ENCODE data around the gene TAF15.
A peak's percentile ranks its signal among the peaks of the same experiment; 100 is the strongest.

Gene TAF15

GRCh38 chr17:35847633-35848373 is 38.5 kb downstream of the TAF15 start:
- Histone ChIP-seq H2AFZ (ENCODE audit: low read length) (no peak overlapping the region), H3K4me1 (ENCODE audit: insufficient read depth, low read length, poor library complexity, severe bottlenecking) (no peaks in the 10 kb centered on the region), H3K4me2 (ENCODE audit: low read depth, low read length, poor library complexity, severe bottlenecking) (no peak overlapping the region), H3F3A (ENCODE audit: low read depth) (no peaks in the 10 kb centered on the region), H3K9me2 (replicated peaks; ENCODE audit: low read depth, low read length) (no peaks in the 10 kb centered on the region), H3K9me3 (ENCODE audit: insufficient read depth, low read depth, low read length) (no peaks in the 10 kb centered on the region), H3K27me3 (ENCODE audit: insufficient read depth, low read length, poor library complexity, severe bottlenecking) (no peaks in the 10 kb centered on the region), H3K36me3 (ENCODE audit: insufficient read depth, low read length) (peaks cover 68% of the 10 kb centered on the region), H4K20me1 (ENCODE audit: insufficient read depth, low read length, poor library complexity, severe bottlenecking) (no peaks in the 10 kb centered on the region), H3K4me3 (ENCODE audit: low read length, poor library complexity, severe bottlenecking) (no peak overlapping the region), H3K9ac (ENCODE audit: low read depth, low read length, poor library complexity, severe bottlenecking) (no peak overlapping the region), H3K79me2 (ENCODE audit: insufficient read depth, low read length) (no peaks in the 10 kb centered on the region)
- no peak for TF ChIP-seq EZH2phosphoT487 (IDR thresholded peaks at IDR 0.05; ENCODE audit: borderline replicate concordance)
- TF ChIP-seq CTCF (conservative IDR thresholded peaks at IDR 0.05; ENCODE audit: low read length): no peak

DNA sequence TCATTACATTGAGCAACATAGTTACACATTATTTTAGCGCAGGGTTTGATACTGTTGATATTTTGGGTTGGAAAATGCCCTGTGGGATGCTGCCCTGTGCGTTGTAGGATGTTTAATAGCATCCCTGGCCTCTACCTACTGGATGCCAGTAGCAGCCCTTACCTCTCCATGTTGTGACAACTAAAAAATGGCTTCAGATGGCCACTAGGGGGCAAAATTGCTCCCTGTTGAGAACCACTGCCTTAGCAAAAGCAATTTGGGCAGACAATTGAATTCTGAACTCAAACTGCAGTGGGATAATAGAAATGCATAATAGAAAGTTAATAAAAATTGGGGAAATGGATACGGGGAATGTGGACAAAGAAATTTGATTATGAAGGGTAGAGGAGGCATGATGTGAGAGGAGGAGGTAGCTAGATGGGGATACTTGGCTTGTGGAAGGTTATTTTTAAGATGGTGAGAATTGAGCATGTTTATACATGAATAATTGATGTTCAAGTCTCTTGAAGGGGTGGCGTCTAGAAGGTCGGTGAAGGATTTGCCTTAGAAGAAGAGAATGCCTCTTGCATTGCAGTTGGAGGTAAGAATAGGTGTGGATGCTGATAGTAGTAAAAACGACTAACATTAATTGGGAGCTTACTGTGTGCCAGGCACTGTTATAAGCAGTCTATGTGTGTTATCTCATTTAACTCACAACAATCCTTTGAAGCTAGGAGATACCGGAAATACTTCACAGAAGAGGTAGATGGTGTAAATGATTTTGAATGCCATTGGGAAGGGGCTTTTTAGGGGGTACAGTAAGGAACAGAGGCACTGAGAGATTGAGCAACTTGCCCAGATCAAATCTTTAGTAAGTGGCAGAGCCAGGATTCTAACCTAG is 40.4 kb downstream of the TAF15 start:
- H2AFZ ChIP-seq (ENCODE audit: low read length): no peak overlapping the region
- no peaks in the 10 kb centered on the region for H3F3A ChIP-seq (ENCODE audit: low read depth)
- no peaks in the 10 kb centered on the region for H3K4me1 ChIP-seq (ENCODE audit: insufficient read depth, low read length, poor library complexity, severe bottlenecking)
- no peak overlapping the region for H3K4me2 ChIP-seq (ENCODE audit: low read depth, low read length, poor library complexity, severe bottlenecking)
- no peaks in the 10 kb centered on the region for H3K79me2 ChIP-seq (ENCODE audit: insufficient read depth, low read length)
- peaks cover 50% of the 10 kb centered on the region; the same call in 1 of the 2 replicates for H3K36me3 ChIP-seq (ENCODE audit: insufficient read depth, low read length)
- no peak overlapping the region for H3K9ac ChIP-seq (ENCODE audit: low read depth, low read length, poor library complexity, severe bottlenecking)
- no peaks in the 10 kb centered on the region for H3K9me3 ChIP-seq (ENCODE audit: insufficient read depth, low read depth, low read length)
- no peaks in the 10 kb centered on the region for H3K27me3 ChIP-seq (ENCODE audit: insufficient read depth, low read length, poor library complexity, severe bottlenecking)
- H3K4me3 ChIP-seq (ENCODE audit: low read length, poor library complexity, severe bottlenecking): no peak overlapping the region
- no peaks in the 10 kb centered on the region for H4K20me1 ChIP-seq (ENCODE audit: insufficient read depth, low read length, poor library complexity, severe bottlenecking)
- TF ChIP-seq EZH2phosphoT487 (IDR thresholded peaks at IDR 0.05; ENCODE audit: borderline replicate concordance) (no peak), CTCF (conservative IDR thresholded peaks at IDR 0.05; ENCODE audit: low read length) (peak; percentile 96)
- H3K9me2 ChIP-seq (replicated peaks; ENCODE audit: low read depth, low read length): no peaks in the 10 kb centered on the region

DNA sequence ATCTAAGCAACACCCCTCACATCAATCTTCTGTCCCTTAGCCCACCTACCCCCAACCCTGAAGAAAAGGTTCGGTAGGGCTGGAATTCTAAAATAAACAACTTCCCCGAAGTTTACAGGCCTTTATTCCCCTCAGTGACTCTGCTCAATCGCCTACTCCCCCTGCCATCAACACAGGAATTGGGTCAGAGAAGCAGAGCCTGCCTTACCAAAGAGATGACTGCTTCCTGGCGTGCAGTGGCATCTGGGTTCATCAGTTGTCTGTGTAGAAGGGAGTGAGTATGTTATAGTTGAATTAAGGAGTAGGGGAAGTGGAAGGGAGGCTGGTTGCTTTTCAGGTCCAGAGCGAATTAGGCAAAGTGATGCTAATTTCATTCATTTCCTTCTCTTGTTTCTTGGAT is 46.7 kb downstream of the TAF15 start:
- no peaks in the 10 kb centered on the region for H3K9me3 ChIP-seq (ENCODE audit: insufficient read depth, low read depth, low read length)
- TF ChIP-seq CTCF (conservative IDR thresholded peaks at IDR 0.05; ENCODE audit: low read length): no peak
- TF ChIP-seq EZH2phosphoT487 (IDR thresholded peaks at IDR 0.05; ENCODE audit: borderline replicate concordance): no peak
- H3K4me2 ChIP-seq (ENCODE audit: low read depth, low read length, poor library complexity, severe bottlenecking): no peak overlapping the region
- no peaks in the 10 kb centered on the region for H3K9me2 ChIP-seq (replicated peaks; ENCODE audit: low read depth, low read length)
- no peaks in the 10 kb centered on the region for H3K79me2 ChIP-seq (ENCODE audit: insufficient read depth, low read length)
- H3K4me1 ChIP-seq (ENCODE audit: insufficient read depth, low read length, poor library complexity, severe bottlenecking): no peaks in the 10 kb centered on the region
- no peaks in the 10 kb centered on the region for H4K20me1 ChIP-seq (ENCODE audit: insufficient read depth, low read length, poor library complexity, severe bottlenecking)
- no peaks in the 10 kb centered on the region for H3K27me3 ChIP-seq (ENCODE audit: insufficient read depth, low read length, poor library complexity, severe bottlenecking)
- peaks cover 4% of the 10 kb centered on the region; the same call in 1 of the 2 replicates for H3K36me3 ChIP-seq (ENCODE audit: insufficient read depth, low read length)
- H3K9ac ChIP-seq (ENCODE audit: low read depth, low read length, poor library complexity, severe bottlenecking): no peak overlapping the region
- no peak overlapping the region for H3K4me3 ChIP-seq (ENCODE audit: low read length, poor library complexity, severe bottlenecking)
- H2AFZ ChIP-seq (ENCODE audit: low read length): no peak overlapping the region
- H3F3A ChIP-seq (ENCODE audit: low read depth): no peaks in the 10 kb centered on the region

Data from Loucy (cell line).